ENCODE results near the gene XYLT1.

- TF ChIP-seq CTCF (IDR thresholded peaks at IDR 0.05) (no peak), POLR2A (IDR thresholded peaks at IDR 0.05) (no peak)
These were observed 414.1 kb downstream of the XYLT1 start for GRCh38 chr16:17056666-17057065.
